ENCODE measurements around the gene ABCA2. TPM values are rescaled to one million over a fixed set of nuclear protein-coding genes. Genes with fewer than 3 reads are reported as not detected.

The ABCA2 gene
- total and polyA plus RNA-seq, 2 experiments from 2014 or later = 7.0 to 16.0 TPM

DNA sequence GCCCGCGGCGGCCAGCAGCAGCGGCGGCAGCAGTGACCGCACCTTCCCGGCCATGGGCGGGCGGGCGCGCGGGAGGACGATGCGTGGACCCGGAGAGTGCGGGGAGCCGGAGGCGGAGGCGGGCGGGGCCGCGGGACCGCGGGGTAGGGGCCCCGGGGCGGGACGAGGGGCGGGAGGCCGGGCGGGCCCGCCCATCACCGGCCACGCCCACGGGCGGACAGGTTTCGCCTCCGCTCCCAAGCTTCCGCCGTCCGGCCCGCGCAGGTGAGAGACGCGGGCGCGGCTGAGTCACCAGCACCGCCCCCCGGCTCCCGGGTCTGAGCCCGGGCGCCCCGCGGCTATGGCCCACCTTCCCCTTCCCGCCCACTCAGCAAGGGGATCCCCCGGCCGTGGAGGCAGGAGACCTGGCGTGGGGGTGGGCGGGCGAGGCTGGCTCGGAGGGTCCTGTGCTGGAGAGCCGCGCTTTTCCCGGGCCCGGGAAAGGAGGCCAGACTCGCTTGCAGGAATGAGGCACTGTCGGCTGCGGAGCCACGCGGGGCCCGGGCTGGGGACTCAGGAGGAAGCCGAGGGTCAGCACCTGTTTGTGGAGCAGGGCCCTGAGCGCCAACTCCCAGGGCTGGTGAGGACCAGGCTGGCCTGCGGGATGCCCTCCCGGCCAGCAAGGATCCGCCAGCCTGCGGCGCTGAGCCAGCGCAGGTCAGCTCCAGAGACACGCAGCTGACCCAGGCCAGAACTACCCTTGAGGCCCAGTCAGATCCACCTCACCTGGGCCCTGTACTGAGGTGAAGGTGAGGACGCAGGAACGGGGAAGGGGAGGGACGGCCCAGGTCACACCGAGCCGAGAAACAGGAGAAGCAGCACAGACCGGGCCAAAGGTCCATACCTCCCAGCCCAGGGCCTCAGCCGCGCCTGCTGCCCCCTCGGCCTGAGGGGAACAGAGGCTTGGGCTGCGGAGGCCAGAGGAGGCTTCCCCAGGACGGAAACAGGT, 26.2 kb upstream of the ABCA2 start, which contains the start of gene ENTPD2:
ENTPD2 (minus strand) TSS at position 118 of the 988 bp plus-strand sequence; CDS start at position 54, 64 bp downstream.
- H3K27me3 ChIP-seq (ENCODE audit: insufficient read depth) = peaks cover 40% of the 10 kb centered on the region

DNA sequence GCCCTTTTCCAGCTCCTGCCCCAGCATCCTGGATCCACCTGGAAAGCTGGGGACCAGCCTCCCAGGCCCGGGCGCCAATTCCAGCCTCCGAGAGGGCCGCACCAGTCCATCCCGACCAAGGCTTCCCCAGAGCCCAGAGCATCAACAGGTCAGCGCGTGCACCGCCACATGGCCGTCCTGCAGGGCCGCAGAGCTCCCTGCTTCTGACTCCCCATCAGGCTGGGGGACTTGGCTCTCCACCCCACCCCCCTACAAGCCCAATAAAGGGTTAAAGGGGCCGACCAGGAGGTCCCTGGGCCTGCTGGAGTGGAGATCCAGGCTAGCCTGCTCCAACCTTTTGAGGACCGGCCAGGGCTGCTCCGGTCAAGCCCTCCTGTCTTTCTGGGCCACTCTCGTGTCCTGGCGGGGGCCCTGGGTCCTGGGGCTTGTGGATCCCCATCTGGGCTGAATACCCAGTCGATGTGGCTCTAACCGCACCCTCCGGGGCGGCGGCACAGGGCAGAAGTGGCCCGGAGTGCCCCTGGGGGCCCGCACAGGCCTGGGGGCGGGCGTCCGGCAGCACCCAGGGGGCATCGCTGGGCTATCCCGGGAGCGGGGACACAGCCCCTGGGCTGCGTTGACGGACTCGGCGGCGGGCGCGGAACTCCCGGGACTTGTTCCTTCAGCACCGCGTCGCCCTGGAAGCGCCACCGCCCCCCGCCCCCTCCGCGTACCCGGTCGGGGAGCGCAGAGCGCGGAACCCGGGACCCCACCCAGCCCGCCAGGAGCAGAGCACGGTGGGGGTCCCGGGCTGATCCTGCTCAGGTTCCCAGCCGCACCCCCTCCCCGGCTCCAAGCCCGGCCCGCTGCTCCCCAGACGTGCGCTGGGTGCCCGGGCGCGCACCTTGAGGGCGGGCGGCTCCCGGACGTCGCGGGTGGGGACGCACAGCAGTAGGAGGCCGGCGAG, 25.2 kb upstream of the ABCA2 start:
- peak overlapping the region; percentile 80; the same call in 1 of the 2 replicates for H2AFZ ChIP-seq
- DNase-seq (ENCODE audit: low spot score) = peak; percentile 55
- H3F3A ChIP-seq (replicated peaks; ENCODE audit: low read depth) = 0 out of 2 replicates have a peak, but pooled peaks cover 2% of the 10 kb centered on the region
- Mint-ChIP-seq H3K4me3 (peak overlapping the region; percentile 27; the same call in 1 of the 3 replicates), H3K36me3 (ENCODE audit: low read depth) (no peaks in the 10 kb centered on the region), H3K4me1 (peaks cover 4% of the 10 kb centered on the region; the same call in 1 of the 3 replicates), H3K9me3 (no peaks in the 10 kb centered on the region), H3K27ac (no peak overlapping the region), H3K27me3 (ENCODE audit: insufficient read depth, low read depth, poor library complexity) (peaks cover 53% of the 10 kb centered on the region)
- peak; percentile 10 for ATAC-seq
- H3K4me3 ChIP-seq = peak overlapping the region; percentile 60
- H3K27me3 ChIP-seq (ENCODE audit: insufficient read depth) = peaks cover 44% of the 10 kb centered on the region
- peak overlapping the region; percentile 84 for H3K4me2 ChIP-seq
- H3K4me1 ChIP-seq (ENCODE audit: insufficient read depth) = no peaks in the 10 kb centered on the region
- peak; percentile 22 for TF ChIP-seq EZH2 (IDR thresholded peaks at IDR 0.05; ENCODE audit: low read depth, unreplicated experiment)
- TF ChIP-seq, protein P1, sequence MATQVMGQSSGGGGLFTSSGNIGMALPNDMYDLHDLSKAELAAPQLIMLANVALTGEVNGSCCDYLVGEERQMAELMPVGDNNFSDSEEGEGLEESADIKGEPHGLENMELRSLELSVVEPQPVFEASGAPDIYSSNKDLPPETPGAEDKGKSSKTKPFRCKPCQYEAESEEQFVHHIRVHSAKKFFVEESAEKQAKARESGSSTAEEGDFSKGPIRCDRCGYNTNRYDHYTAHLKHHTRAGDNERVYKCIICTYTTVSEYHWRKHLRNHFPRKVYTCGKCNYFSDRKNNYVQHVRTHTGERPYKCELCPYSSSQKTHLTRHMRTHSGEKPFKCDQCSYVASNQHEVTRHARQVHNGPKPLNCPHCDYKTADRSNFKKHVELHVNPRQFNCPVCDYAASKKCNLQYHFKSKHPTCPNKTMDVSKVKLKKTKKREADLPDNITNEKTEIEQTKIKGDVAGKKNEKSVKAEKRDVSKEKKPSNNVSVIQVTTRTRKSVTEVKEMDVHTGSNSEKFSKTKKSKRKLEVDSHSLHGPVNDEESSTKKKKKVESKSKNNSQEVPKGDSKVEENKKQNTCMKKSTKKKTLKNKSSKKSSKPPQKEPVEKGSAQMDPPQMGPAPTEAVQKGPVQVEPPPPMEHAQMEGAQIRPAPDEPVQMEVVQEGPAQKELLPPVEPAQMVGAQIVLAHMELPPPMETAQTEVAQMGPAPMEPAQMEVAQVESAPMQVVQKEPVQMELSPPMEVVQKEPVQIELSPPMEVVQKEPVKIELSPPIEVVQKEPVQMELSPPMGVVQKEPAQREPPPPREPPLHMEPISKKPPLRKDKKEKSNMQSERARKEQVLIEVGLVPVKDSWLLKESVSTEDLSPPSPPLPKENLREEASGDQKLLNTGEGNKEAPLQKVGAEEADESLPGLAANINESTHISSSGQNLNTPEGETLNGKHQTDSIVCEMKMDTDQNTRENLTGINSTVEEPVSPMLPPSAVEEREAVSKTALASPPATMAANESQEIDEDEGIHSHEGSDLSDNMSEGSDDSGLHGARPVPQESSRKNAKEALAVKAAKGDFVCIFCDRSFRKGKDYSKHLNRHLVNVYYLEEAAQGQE (IDR thresholded peaks at IDR 0.05; ENCODE audit: unreplicated experiment) = no peak
- TF ChIP-seq, protein P2, sequence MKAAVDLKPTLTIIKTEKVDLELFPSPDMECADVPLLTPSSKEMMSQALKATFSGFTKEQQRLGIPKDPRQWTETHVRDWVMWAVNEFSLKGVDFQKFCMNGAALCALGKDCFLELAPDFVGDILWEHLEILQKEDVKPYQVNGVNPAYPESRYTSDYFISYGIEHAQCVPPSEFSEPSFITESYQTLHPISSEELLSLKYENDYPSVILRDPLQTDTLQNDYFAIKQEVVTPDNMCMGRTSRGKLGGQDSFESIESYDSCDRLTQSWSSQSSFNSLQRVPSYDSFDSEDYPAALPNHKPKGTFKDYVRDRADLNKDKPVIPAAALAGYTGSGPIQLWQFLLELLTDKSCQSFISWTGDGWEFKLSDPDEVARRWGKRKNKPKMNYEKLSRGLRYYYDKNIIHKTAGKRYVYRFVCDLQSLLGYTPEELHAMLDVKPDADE (IDR thresholded peaks at IDR 0.05) = no peak
- no peaks in the 10 kb centered on the region for H3K79me2 ChIP-seq (replicated peaks; ENCODE audit: insufficient read depth)
- no peaks in the 10 kb centered on the region for H4K20me1 ChIP-seq (replicated peaks; ENCODE audit: insufficient read depth)
- no peaks in the 10 kb centered on the region for H3K36me3 ChIP-seq (ENCODE audit: insufficient read depth)
- H3K9me2 ChIP-seq (ENCODE audit: insufficient read depth) = no peaks in the 10 kb centered on the region
- H3K27ac ChIP-seq (ENCODE audit: low read depth) = no peak overlapping the region

More for the DNA sequence above, 26.2 kb upstream of the ABCA2 start, which contains the start of gene ENTPD2:
- Mint-ChIP-seq H3K27ac (no peak within 1 kb of the TSS), H3K27me3 (ENCODE audit: insufficient read depth, low read depth, poor library complexity) (peaks cover 47% of the 10 kb centered on the region), H3K4me3 (peak within 1 kb of the TSS; percentile 57), H3K36me3 (ENCODE audit: low read depth) (no peaks in the 10 kb centered on the region), H3K9me3 (no peaks in the 10 kb centered on the region), H3K4me1 (peaks cover 4% of the 10 kb centered on the region; the same call in 1 of the 3 replicates)
- H3K36me3 ChIP-seq (ENCODE audit: insufficient read depth) = no peaks in the 10 kb centered on the region
- DNase-seq (ENCODE audit: low spot score) (peak; percentile 70), ATAC-seq (peak; percentile 46)
- H4K20me1 ChIP-seq (replicated peaks; ENCODE audit: insufficient read depth) = no peaks in the 10 kb centered on the region
- no peaks in the 10 kb centered on the region for H3K9me2 ChIP-seq (ENCODE audit: insufficient read depth)
- peak within 1 kb of the TSS; percentile 80 for H2AFZ ChIP-seq
- no peaks in the 10 kb centered on the region for H3K79me2 ChIP-seq (replicated peaks; ENCODE audit: insufficient read depth)
- H3K27ac ChIP-seq (ENCODE audit: low read depth) = no peak within 1 kb of the TSS
- H3K4me2 ChIP-seq = peak within 1 kb of the TSS; percentile 84
- peak; percentile 31 for TF ChIP-seq POLR2AphosphoS5 (IDR thresholded peaks at IDR 0.05; ENCODE audit: low read depth)
- TF ChIP-seq EZH2 (IDR thresholded peaks at IDR 0.05; ENCODE audit: low read depth, unreplicated experiment) = peak; percentile 23
- TF ChIP-seq, protein P2 (IDR thresholded peaks at IDR 0.05) = no peak
- H3K4me1 ChIP-seq (ENCODE audit: insufficient read depth) = no peaks in the 10 kb centered on the region
- H3K4me3 ChIP-seq = peak within 1 kb of the TSS; percentile 60
- 0 out of 2 replicates have a peak, but pooled peaks cover 2% of the 10 kb centered on the region for H3F3A ChIP-seq (replicated peaks; ENCODE audit: low read depth)
